GM12878 (cell line): ENCODE results near the gene CNTNAP5. TPM values are rescaled to one million over a fixed set of nuclear protein-coding genes. Genes with fewer than 3 reads are reported as not detected.

Experiments used
- ATAC-seq: fragments of 200-7000 bp; cut with Tn5 transposase; 3 replicates; pipeline ENCODE4 v1.9.1; 2020; ENCODE audit warnings: mild to moderate bottlenecking, moderate library complexity
- BruUV-seq: library from RNA; stranded (reverse); fragments of 400-500 nt; replicated peaks from 2 replicates; lab custom pipeline; 2021; lab: Mats Ljungman, UMichigan
- CTCF ChIA-PET: fragments of 300-600 bp; sonication (Branson Sonifier 250); formaldehyde crosslinking; extraction: SDS; loops from one replicate; lab custom pipeline; 2021; ENCODE audit warnings: inconsistent platforms; lab: Yijun Ruan, JAX
- POLR2A ChIA-PET: fragments of 350-600 bp; formaldehyde crosslinking; extraction: SDS; loops from one replicate; lab custom pipeline; 2021; ENCODE audit warnings: inconsistent platforms; lab: Charles Lee
- RAD21 ChIA-PET: fragments of 300-600 bp; sonication (Branson Sonifier 250); formaldehyde crosslinking; loops from one replicate; lab custom pipeline; 2023; ENCODE audit warnings: antibody characterized with exemption; ENCODE audit not compliant: unreplicated experiment; lab: Charles Lee
- SMC1A ChIA-PET: fragments of 300-600 bp; sonication (Branson Sonifier 250); formaldehyde crosslinking; loops from one replicate; lab custom pipeline; 2023; ENCODE audit not compliant: unreplicated experiment, uncharacterized antibody; lab: Charles Lee
- DNase-seq: peaks from one replicate; pipeline ENCODE4 v3.0.0-alpha.2; 2011; ENCODE audit warnings: low read depth, low spot score
- FAIRE-seq: peaks from 3 replicates; lab custom pipeline; 2011; peaks lifted over from hg19 to GRCh38; lab: Jason Lieb, UNC
- H2AFZ ChIP-seq: 2 replicates; pipeline ENCODE4 v1.6.0; 2011; ENCODE audit warnings: low read depth, low read length, control low read depth; ENCODE audit not compliant: control insufficient read depth
- H3K27ac ChIP-seq: 2 replicates; pipeline ENCODE4 v1.5.1; 2011; ENCODE audit warnings: control low read depth; ENCODE audit not compliant: control insufficient read depth, insufficient read depth
- H3K27me3 ChIP-seq, 2 experiments: replicated peaks in 1 of 2; 2 replicates each; pipeline versions ENCODE4 v1.6.0 to v1.6.1; 2011; ENCODE audit warnings: low read length in 1 of 2; ENCODE audit not compliant: control insufficient read depth in 2 of 2, insufficient read depth in 2 of 2
- H3K36me3 ChIP-seq, 2 experiments: 2 replicates each; pipeline ENCODE4 v1.5.1; 2011; ENCODE audit warnings: low read length in 1 of 2; ENCODE audit not compliant: control insufficient read depth in 2 of 2, insufficient read depth in 2 of 2
- H3K4me1 ChIP-seq: 2 replicates; pipeline ENCODE4 v1.6.1; 2011; ENCODE audit warnings: mild to moderate bottlenecking, low read length, moderate library complexity, mixed read lengths; ENCODE audit not compliant: control insufficient read depth, insufficient read depth
- H3K4me2 ChIP-seq: 2 replicates; pipeline ENCODE4 v1.6.0; 2011; ENCODE audit warnings: control low read depth; ENCODE audit not compliant: control insufficient read depth, insufficient read depth
- H3K4me3 ChIP-seq: fragments of 200-600 bp; sonication (generic); 2 replicates; pipeline ENCODE4 v1.5.1; 2016
- H3K79me2 ChIP-seq: 2 replicates; pipeline ENCODE4 v1.6.0; 2011; ENCODE audit warnings: low read length; ENCODE audit not compliant: control insufficient read depth, insufficient read depth
- H3K9ac ChIP-seq: 2 replicates; pipeline ENCODE4 v1.8.0; 2011; ENCODE audit warnings: low read length, control low read depth, mixed read lengths; ENCODE audit not compliant: control insufficient read depth, insufficient read depth
- H3K9me3 ChIP-seq: replicated peaks from 3 replicates; pipeline ENCODE4 v1.5.1; 2011; ENCODE audit warnings: mild to moderate bottlenecking, low read length; ENCODE audit not compliant: control insufficient read depth, insufficient read depth
- H4K20me1 ChIP-seq: 2 replicates; pipeline ENCODE4 v1.6.0; 2011; ENCODE audit not compliant: control insufficient read depth, insufficient read depth
- BACH1 ChIP-seq: fragments of 450-650 bp; IDR thresholded peaks from 2 replicates; pipeline ENCODE4 v1.6.1; 2017; ENCODE audit warnings: mild to moderate bottlenecking, borderline replicate concordance
- CBX5 ChIP-seq: sonication (generic); IDR thresholded peaks from 2 replicates; pipeline ENCODE4 v1.6.1; 2016; ENCODE audit warnings: low read depth, moderate library complexity, mild to moderate bottlenecking, inconsistent platforms
- E2F4 ChIP-seq: IDR thresholded peaks from 2 replicates; pipeline ENCODE4 v1.6.1; 2012; ENCODE audit warnings: low read depth, low read length, improper control_type of control experiment
- HDAC6 ChIP-seq: fragments of 200-600 bp; sonication (generic); IDR thresholded peaks from one replicate; pipeline ENCODE4 v1.8.0; 2017; ENCODE audit warnings: antibody characterized with exemption; ENCODE audit not compliant: unreplicated experiment
- MAX ChIP-seq: IDR thresholded peaks from 2 replicates; pipeline ENCODE4 v1.6.1; 2012; ENCODE audit warnings: low read depth, low read length, improper control_type of control experiment
- MEF2B ChIP-seq: fragments of 450-650 bp; IDR thresholded peaks from 2 replicates; pipeline ENCODE4 v1.6.1; 2018; ENCODE audit warnings: mild to moderate bottlenecking, moderate library complexity; ENCODE audit not compliant: partially characterized antibody, poor library complexity, severe bottlenecking
- MYB ChIP-seq: fragments of 150-350 bp; IDR thresholded peaks from 2 replicates; pipeline ENCODE4 v1.6.1; 2014; ENCODE audit warnings: mild to moderate bottlenecking, low read depth, low read length, borderline replicate concordance
- NRF1 ChIP-seq: conservative IDR thresholded peaks from 2 replicates; pipeline ENCODE4 v1.6.1; 2011; ENCODE audit warnings: mild to moderate bottlenecking, low read depth, low read length, improper control_type of control experiment
- POLR2AphosphoS2 ChIP-seq: IDR thresholded peaks from 2 replicates; pipeline ENCODE4 v1.6.1; 2011; ENCODE audit warnings: low read depth, mild to moderate bottlenecking, low read length, improper control_type of control experiment, moderate library complexity
- SKIL ChIP-seq: fragments of 450-650 bp; IDR thresholded peaks from 2 replicates; pipeline ENCODE4 v1.6.1; 2017; ENCODE audit warnings: mild to moderate bottlenecking, low read depth, inconsistent platforms; ENCODE audit not compliant: poor library complexity, severe bottlenecking
- SRF ChIP-seq, 2 experiments: IDR thresholded peaks; 2 replicates each; pipeline ENCODE4 v1.6.1; 2011; ENCODE audit warnings: low read depth in 2 of 2, low read length in 2 of 2, mild to moderate bottlenecking in 1 of 2, moderate library complexity in 1 of 2
- USF2 ChIP-seq: IDR thresholded peaks from 2 replicates; pipeline ENCODE4 v1.6.1; 2011; ENCODE audit warnings: low read depth, low read length, improper control_type of control experiment, borderline replicate concordance
- ZBTB33 ChIP-seq: fragments of 450-650 bp; IDR thresholded peaks from 2 replicates; pipeline ENCODE4 v1.6.1; 2017; ENCODE audit warnings: mild to moderate bottlenecking
- WGBS: methylation state at CpG from one replicate; pipeline ENCODE4 v1.1.6; 2016; ENCODE audit warnings: low lambda C conversion rate; ENCODE audit not compliant: insufficient replicate concordance, insufficient coverage; ENCODE audit errors: missing lambda C conversion rate; 5-methylcytosine and 5-hydroxymethylcytosine counted together
- in situ Hi-C: fragments of 300-500 bp; cut with MboI; formaldehyde crosslinking; loops from 9 replicates; pipeline ENCODE4 v1.14.3; 2018; ENCODE audit warnings: mixed read lengths
- intact Hi-C: fragments of 100-400 bp; cut with micrococcal nuclease; formaldehyde crosslinking; loops from one replicate; pipeline ENCODE4 v1.14.2; 2022; ENCODE audit not compliant: unreplicated experiment
- polyA plus RNA-seq, 11 experiments: library from polyadenylated mRNA; depleted of rRNA in 4 of 11; unstranded in 6 of 11; stranded (reverse) in 5 of 11; fragments of >200 nt; fragmentation: Nextera tagmentation in 4 of 11; fragmentation: Illumina TruSeq in 1 of 11; extraction: Ambion mirVana in 4 of 11; extraction: Trizol in 1 of 11; gene quantifications; 1 replicate in 1 of 11; 2 replicates in 10 of 11; pipeline versions ENCODE4 v1.2.1 to v1.2.3, GENCODE V29; 2011 to 2016; ENCODE audit warnings: inconsistent platforms in 2 of 11, missing spikeins in 2 of 11, low read depth in 1 of 11
- total RNA-seq, 4 experiments: library from RNA; depleted of rRNA in 3 of 4; stranded (reverse); fragments of >200 nt in 3 of 4; fragmentation: Illumina TruSeq in 1 of 4; extraction: Trizol in 1 of 4; gene quantifications; 2 replicates each; pipeline versions ENCODE4 v1.2.1 to v1.2.3, GENCODE V29; 2013 to 2021

The CNTNAP5 gene
- total and polyA plus RNA-seq, 10 of the 15 experiments (the other 5 are each of a cell fraction or from before 2014, with no cell fraction given): not detected

- DNase-seq: no peak
- Histone ChIP-seq H3K79me2 (no peaks in the 10 kb centered on the region), H2AFZ (no peak overlapping the region), H3K9ac (no peak overlapping the region), H3K27me3 (no peaks in the 10 kb centered on the region), H3K4me2 (no peak overlapping the region), H3K4me1 (no peaks in the 10 kb centered on the region), H3K27ac (no peak overlapping the region), H4K20me1 (no peaks in the 10 kb centered on the region), H3K36me3 (no peaks in the 10 kb centered on the region), H3K4me3 (no peak overlapping the region), H3K9me3 (no peaks in the 10 kb centered on the region)
- no peak for ATAC-seq
- POLR2A ChIA-PET: no interaction called here
- FAIRE-seq: no peak
- intact Hi-C loops (no loop called here), in situ Hi-C loops (no loop called here)
- no TSS peak for BruUV-seq
- 0% methylated on average over 3 of the region's 3 CpGs for WGBS
- SMC1A ChIA-PET: no interaction called here
- CTCF ChIA-PET: no interaction called here
- RAD21 ChIA-PET: no interaction called here
- TF ChIP-seq POLR2AphosphoS2 (no peak), CBX5 (no peak), NRF1 (no peak), ZBTB33 (no peak), SRF (IDR thresholded peaks at IDR 0.05; ENCODE audit: low read depth in 2 of 2, low read length in 2 of 2) (no peak), MAX (no peak), SKIL (no peak), BACH1 (no peak), MEF2B (no peak), MYB (no peak), E2F4 (no peak), USF2 (no peak), HDAC6 (no peak)
Measured at GRCh38 chr2:124032799-124033198, 7.7 kb downstream of the CNTNAP5 start.
